Activated CD4-positive, CD25-positive, alpha-beta regulatory T cell treated with anti-CD3 and anti-CD28 coated beads, Interleukin-2, amount 50 U/mL, for 24 hours (primary cell): ENCODE measurements around the gene EDAR.

ENCODE experiments used
- ATAC-seq, 2 donors: fragments of 150-1000 bp; cut with Tn5 transposase; one replicate each; pipeline ENCODE4 v1.10.0; 2021; ENCODE audit warnings: mild to moderate bottlenecking in 1 of 2, moderate library complexity in 1 of 2

Gene EDAR

DNA sequence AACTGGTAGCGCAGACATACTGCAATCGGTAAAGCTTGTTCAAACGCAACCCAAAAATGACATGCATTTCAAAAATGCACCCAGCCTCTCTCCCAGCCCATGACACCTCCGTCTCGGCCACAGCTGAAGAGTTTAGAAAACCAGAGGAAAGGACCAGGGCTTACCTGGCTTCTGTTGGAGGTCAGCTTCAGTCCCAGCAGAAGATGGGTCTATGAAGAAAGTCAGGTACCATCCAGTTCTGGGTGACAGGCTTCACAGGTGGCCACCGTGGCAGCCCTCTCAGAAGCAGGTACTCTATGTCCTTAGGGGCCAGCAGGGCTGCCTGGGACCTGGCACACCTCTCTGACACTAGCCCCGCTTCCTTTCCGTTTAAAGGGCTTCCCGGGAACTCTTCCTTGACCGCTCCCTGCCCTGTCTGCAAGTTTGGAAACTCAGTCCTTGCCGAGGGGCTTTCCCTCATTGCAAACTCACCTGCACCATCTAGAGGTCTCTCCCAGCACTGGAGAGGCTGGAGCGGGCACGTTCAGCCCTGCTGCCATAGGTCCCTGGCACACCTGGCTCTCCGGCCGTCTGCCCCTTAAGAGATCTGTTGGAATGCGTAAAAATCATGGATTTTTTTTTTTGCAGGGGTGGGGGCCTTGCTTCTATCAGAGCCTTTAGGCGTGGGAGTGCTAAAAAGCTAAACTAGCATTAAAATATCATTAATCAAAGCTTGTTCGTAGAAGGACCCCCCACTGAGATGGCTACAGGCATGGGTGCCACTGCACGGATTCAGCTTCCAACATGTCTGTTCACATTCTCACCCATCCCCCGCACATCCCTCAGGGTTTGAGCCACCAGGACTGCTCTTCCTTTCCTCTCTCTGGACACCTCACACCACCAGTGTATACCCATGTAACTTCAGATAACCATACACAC, at the start of gene EDAR:
TSS of gene EDAR (minus strand) at position 425 of the 918 bp plus-strand sequence. CDS start 58,206 bp downstream, outside the sequence.
- ATAC-seq: peak; percentile 58 to 71

DNA sequence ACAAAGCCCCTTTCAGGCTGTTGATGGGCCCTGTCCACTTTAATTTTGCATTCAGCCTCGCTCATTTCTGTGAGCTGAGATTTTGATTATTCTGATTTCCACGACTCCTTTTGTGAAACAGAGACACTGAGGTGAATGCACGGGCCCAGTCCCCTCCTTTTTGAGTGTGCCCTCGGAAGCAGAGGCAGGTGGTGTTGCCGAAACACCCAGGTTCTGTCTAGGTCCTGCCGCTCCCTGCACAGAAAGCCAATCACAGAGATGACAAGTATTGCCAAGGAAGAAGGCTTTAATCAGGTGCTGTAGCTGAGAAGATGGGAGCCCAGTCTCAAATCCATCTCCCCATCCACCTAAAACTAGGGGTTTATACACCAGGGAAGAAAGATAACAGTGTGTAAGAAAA, 44.2 kb upstream of the EDAR start:
- no peak for ATAC-seq

DNA sequence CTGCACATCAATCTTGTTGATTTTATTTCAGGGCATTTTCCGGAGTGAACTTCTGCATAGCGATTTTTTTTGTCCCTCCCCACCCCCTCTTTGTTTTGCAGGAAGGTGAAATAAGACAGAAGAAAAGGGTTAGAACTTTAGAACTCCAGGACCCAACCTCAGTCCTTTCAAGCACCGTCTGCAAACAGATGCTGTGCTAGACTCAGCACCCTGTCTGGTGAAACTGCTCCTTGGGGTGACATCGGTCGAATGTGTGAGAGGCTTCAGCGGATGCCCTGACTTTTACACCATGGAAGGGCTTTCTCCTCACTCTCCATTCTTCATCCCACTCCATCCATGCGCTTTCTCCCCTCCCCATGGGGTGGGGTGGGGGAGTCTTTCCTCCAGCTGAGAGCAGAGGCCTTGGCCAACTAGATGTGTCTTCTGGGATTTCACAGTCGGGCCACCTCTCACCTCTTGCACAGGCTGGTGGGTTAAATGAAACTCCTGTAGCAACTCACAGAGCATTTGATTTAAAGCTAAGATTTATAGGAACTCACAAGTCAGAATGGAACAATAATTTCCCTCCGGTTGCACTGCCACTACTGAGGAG, 43.3 kb upstream of the EDAR start:
- peak in 1 of 2 donors; percentile 26 for ATAC-seq

- ATAC-seq: peak; percentile 67
Measured at GRCh38 chr2:109031476-109032228, 42.6 kb upstream of the EDAR start.

- peak; percentile 44 to 57 for ATAC-seq
Measured at GRCh38 chr2:109030870-109031475, 42.0 kb upstream of the EDAR start.

DNA sequence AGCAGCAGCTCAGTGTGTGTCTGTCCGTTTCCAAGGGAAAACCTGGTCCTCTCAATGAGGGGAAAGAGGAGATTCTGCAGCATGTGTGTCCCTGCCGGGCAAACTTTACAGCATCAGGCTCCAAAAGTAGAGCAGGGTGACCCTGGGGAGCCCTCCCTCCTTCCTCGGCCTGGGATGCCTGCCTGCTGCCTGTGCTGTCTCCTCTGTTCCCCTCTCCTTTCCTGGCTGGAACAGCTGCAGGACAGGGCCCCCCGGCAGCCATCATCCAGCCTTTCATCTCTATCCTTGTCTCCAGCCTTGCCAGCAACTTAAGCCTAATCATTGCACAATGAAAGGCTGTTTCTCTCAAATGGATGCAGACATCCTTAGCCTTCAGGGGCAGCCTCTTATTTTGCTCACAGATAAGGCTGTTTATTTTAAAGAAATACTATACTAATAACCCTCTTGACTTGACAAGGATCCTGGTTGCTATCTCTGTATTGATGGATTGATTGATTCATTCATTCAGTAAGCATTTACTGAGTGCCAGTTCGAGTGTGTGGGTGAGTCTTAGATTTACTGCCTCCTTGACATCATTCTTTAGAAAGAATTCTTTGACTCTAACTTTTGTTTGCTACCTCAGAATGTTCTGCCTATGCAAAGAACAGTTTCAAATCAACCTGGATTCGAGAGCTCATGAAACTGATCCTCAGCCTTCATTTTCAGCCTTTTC, 40.6 kb upstream of the EDAR start:
- no peak for ATAC-seq

GRCh38 chr2:109028738-109029489, 39.9 kb upstream of the EDAR start:
- ATAC-seq: no peak

- no peak for ATAC-seq
Measured at GRCh38 chr2:109028277-109028676, 39.3 kb upstream of the EDAR start.

DNA sequence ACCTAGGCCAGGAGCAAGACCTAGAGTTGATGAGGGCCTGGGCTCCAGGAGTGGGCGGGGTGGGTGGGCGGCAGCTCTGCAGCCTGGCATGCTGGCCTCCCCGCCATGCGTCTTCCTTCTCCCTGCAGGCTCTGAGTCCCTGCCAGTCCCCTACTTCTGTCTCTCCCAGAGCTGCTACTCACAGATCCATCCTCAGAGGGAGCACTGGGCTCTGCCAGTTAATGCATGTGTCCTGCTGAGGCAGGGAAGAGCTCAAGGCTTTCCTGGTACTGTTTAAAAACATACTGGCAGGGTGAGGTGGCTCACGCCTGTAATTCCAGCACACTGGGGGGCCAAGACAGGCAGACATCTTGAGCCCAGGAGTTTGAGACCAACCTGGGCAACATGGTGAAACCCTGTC, 38.7 kb upstream of the EDAR start:
- ATAC-seq: no peak

DNA sequence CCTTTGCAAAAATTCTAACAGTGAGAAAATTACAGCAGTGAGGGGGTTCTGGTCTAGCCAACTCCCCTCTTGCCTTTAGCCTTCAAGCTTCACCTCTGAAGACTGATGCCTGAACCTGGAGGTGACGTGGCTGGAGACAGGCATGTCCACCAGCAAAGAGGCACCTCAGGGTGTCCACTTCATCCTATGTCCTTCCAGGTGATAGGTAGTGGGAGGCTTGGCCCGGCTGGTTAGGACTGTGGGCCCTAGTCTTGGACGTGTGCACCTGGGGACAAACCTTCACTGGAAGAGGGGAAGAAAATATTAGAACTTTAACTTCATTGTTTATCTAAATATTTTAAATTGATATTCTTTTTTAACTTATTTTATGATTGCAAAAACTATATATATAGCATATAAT, 35.5 kb upstream of the EDAR start:
- ATAC-seq: no peak

- ATAC-seq: no peak
Measured at GRCh38 chr2:109021895-109022300, 32.9 kb upstream of the EDAR start.

DNA sequence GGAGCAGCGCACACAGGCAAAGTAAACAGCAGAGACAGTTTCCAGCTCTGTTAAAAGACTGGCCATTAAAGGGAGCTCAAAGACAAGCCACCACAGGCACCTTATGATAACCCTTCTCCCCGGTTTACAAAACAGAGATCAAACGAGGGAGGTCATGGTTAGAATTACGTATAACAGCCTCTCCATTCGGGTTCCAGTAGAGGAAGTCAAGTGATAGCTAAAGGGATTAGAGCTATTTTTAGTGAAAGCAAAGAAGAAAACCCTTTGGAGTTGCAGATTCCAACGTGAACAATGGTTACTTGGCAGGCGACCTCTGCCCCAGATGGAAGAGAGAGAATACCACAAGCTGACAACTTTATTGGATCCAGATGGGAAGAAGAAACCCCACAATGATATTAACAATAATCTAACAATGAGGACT, 31.2 kb upstream of the EDAR start:
- ATAC-seq: no peak

- no peak for ATAC-seq
Measured at GRCh38 chr2:109018452-109018851, 29.4 kb upstream of the EDAR start.

- ATAC-seq: no peak
Measured at GRCh38 chr2:109017017-109017416, 28.0 kb upstream of the EDAR start.

DNA sequence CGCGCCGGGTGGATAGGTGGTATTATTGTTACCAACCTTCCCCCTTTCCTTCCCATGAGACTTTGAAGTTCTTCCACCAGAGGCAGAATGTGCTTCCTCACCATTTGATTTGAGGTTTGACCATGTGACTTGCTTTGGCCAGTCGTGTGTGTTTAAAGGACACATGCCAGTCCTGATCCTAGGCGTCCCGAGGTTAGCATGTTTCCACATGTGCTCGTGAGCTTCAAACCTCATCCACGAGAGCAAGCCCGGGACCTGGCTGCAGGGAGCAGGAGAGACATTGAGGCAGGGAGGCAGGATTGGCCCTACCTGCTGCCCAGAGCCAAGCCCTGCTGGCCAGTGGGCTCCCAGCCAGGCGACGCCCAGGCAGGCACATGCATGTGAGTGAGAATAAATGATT, 27.4 kb upstream of the EDAR start:
- ATAC-seq: no peak

- no peak for ATAC-seq
Measured at GRCh38 chr2:109014476-109014875, 25.5 kb upstream of the EDAR start.

DNA sequence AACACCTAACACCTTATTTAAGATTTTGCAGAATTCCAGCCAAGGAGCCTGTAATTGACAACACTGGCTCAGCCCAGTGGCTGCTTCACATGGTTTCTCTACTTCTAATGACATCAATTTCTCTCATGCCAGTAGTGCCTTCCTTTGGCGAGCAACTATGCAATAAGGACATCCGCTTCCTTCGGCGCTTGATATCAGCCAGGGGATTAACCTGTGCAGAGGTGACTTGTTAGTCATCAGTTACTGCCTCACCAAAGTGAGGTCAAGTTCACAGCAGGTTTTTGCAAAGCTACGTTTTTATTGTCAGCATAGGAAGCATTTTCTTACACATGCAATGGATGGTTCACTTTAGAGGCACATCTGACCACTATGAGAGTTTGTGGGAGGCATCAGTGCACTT, 24.0 kb upstream of the EDAR start:
- ATAC-seq: no peak

GRCh38 chr2:109009920-109010610, 21.0 kb upstream of the EDAR start:
- ATAC-seq: peak in 1 of 2 donors; percentile 25

DNA sequence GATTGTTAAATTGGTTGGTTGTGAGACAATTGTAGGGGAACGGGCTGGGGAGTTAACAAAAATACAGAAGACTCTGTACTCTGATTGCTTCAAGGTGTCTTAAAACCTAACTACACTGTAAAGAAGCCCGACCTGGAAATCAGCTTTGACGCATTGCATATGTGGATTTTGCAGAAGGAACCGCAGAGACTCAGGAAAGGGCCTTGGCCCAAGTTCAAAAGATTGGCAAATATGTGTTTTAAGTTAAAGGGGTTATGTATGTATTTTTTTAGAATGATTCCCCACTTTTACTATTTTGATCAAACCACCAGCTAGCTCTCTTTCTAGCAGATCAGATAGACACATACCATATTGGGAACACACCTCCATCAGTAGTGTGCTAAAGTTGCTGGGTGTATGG, 18.0 kb upstream of the EDAR start:
- ATAC-seq: no peak

GRCh38 chr2:109005686-109006204, 16.7 kb upstream of the EDAR start:
- no peak for ATAC-seq

DNA sequence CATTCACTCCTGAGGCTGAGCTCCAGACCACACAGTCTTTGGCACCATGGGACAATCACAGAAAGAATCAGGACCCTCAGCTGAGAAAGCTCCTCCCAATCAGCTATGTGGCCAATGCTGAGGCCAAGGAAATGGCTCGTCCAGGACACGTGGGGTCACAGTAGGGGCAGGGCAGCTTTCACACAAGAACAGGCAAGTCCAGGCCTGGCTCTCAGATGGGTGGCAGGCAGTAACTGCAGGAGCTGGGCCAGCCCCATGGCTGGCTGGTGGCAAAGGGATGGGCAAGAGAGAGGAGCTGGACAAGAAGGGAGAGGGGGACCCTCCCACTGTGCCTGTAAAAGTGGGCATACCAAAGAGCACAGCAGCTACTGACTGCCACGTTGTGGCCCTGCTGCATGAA, 12.2 kb upstream of the EDAR start:
- ATAC-seq: no peak
